Kidney (tissue), 14 donors: ENCODE measurements around the gene ERC2. TPM values are rescaled to one million over a fixed set of nuclear protein-coding genes. Genes with fewer than 3 reads are reported as not detected.

Experiments
- DNase-seq, 5 donors: peaks; one replicate each; pipeline ENCODE4 v3.0.0-alpha.2; 2013 to 2020
- FAIRE-seq: peaks from 2 replicates; lab custom pipeline; 2012; peaks lifted over from hg19 to GRCh38; lab: Jason Lieb, UNC
- H3K27ac ChIP-seq, 2 donors: one replicate each; pipeline ENCODE4 v1.7.0; 2013; ENCODE audit warnings: low read depth in 2 of 2, low read length in 2 of 2, inconsistent platforms in 1 of 2
- H3K27me3 ChIP-seq: one replicate; pipeline ENCODE4 v1.7.1; 2013; ENCODE audit warnings: low read length, inconsistent platforms; ENCODE audit not compliant: control insufficient read depth, insufficient read depth
- H3K36me3 ChIP-seq, 3 donors: one replicate each; pipeline versions ENCODE4 v1.7.0 to v1.7.1; 2013; ENCODE audit warnings: low read length in 3 of 3, control low read depth in 1 of 3, inconsistent platforms in 1 of 3; ENCODE audit not compliant: insufficient read depth in 3 of 3, control insufficient read depth in 2 of 3
- H3K4me1 ChIP-seq, 3 donors: one replicate each; pipeline versions ENCODE4 v1.7.0 to v1.7.1; 2013; ENCODE audit warnings: low read length in 3 of 3, inconsistent platforms in 1 of 3, low read depth in 1 of 3; ENCODE audit not compliant: control insufficient read depth in 2 of 3, insufficient read depth in 2 of 3
- H3K4me3 ChIP-seq, 3 donors: one replicate each; pipeline versions ENCODE4 v1.7.0 to v1.8.1; 2013; ENCODE audit warnings: low read length in 3 of 3, control low read depth in 1 of 3, inconsistent platforms in 1 of 3
- H3K9ac ChIP-seq, 3 donors: one replicate each; pipeline versions ENCODE4 v1.7.0 to v1.7.1; 2013; ENCODE audit warnings: low read length in 3 of 3, control low read depth in 1 of 3, inconsistent platforms in 1 of 3
- H3K9me3 ChIP-seq, 3 donors: one replicate each; pipeline versions ENCODE4 v1.7.0 to v1.7.1; 2013; ENCODE audit warnings: low read length in 3 of 3, control low read depth in 1 of 3, inconsistent platforms in 1 of 3; ENCODE audit not compliant: control insufficient read depth in 2 of 3, insufficient read depth in 1 of 3
- intact Hi-C: fragments of 100-400 bp; cut with DNase I; formaldehyde crosslinking; loops from one replicate; pipeline ENCODE4 v1.11.1; 2022
- polyA plus RNA-seq: library from polyadenylated mRNA; stranded (reverse); fragments of 350-450 nt; fragmentation: Illumina TruSeq; extraction: RNeasy Lipid Tissue Mini Kit (QIAGEN cat#74804); gene quantifications from one replicate; pipeline ENCODE4 v1.2.3, GENCODE V29; 2014; ENCODE audit warnings: low read depth, low replicate concordance; ENCODE audit not compliant: insufficient read depth
- total RNA-seq: library from RNA; stranded (reverse); fragmentation: NEBNext Ultra II Directional; extraction: Animal tissue kit (Norgen Biotek cat#: 25700); gene quantifications from one replicate; pipeline ENCODE4 v1.2.1, GENCODE V29; 2021
- TF ChIP-seq, protein P1 (sequence below): IDR thresholded peaks from 3 replicates; pipeline ENCODE4 v1.5.1; 2012; ENCODE audit warnings: mild to moderate bottlenecking, moderate library complexity, borderline replicate concordance; ENCODE audit not compliant: insufficient read depth; ENCODE audit errors: extremely low read depth
- donor health status: control.
- donor health status: control.
- donor health status: control.
- donor health status: control.
- donor health status: control.
- donor health status: DM: yes; HTN: yes; CAD: no.
- donor health status: Normal renal cell carcinoma (clear cell type).

The ERC2 gene
- total and polyA plus RNA-seq, 2 donors from 2014 or later: 0.92 to 3.8 TPM

DNA sequence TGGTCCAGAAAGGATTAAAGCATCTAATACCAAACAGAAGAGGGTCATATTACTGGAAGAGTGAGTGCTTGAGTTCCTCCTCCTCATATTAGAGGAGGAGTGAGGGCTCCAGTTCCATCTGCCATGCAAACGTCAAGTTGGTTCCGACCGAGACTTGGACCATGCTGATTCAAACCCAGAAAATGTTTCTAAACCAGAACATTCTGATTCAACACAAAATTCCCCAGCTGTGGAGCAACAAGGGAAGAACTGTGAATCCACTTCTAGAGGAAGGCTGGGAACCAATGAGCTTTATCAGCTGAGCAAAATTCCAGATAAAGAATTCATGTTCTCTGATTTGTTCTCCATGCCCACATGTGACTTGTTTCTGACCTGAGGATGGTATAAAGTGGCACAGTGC, 845.5 kb downstream of the ERC2 start:
- FAIRE-seq (no peak), DNase-seq (no peak)
- Histone ChIP-seq H3K4me1 (no peaks in the 10 kb centered on the region), H3K27ac (no peak overlapping the region), H3K4me3 (no peak overlapping the region), H3K9ac (no peak overlapping the region), H3K36me3 (no peaks in the 10 kb centered on the region), H3K9me3 (no peaks in the 10 kb centered on the region), H3K27me3 (no peaks in the 10 kb centered on the region)
- TF ChIP-seq, protein P1, sequence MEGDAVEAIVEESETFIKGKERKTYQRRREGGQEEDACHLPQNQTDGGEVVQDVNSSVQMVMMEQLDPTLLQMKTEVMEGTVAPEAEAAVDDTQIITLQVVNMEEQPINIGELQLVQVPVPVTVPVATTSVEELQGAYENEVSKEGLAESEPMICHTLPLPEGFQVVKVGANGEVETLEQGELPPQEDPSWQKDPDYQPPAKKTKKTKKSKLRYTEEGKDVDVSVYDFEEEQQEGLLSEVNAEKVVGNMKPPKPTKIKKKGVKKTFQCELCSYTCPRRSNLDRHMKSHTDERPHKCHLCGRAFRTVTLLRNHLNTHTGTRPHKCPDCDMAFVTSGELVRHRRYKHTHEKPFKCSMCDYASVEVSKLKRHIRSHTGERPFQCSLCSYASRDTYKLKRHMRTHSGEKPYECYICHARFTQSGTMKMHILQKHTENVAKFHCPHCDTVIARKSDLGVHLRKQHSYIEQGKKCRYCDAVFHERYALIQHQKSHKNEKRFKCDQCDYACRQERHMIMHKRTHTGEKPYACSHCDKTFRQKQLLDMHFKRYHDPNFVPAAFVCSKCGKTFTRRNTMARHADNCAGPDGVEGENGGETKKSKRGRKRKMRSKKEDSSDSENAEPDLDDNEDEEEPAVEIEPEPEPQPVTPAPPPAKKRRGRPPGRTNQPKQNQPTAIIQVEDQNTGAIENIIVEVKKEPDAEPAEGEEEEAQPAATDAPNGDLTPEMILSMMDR: no peak
- intact Hi-C loops: no loop called here

DNA sequence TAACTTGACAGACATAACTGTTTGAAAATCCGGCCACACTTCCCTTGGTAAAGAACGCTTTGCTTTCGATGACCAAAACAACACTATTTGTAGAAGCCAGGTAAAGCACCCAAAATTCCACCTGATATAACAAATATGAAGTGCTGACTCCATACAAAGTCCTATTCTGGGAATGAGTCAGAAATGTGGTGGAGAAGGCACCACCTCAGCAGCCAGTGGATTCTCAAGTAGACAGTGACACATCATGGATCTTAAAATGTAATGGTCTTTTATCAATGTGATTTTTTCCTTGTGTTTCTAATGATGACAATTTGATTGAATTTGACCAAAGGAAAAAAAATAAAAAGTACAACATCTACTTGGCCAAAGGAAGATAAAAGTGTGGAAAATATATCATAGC, 846.2 kb downstream of the ERC2 start:
- no peak for FAIRE-seq
- Histone ChIP-seq H3K9me3 (no peaks in the 10 kb centered on the region), H3K4me1 (no peaks in the 10 kb centered on the region), H3K27ac (no peak overlapping the region), H3K4me3 (no peak overlapping the region), H3K36me3 (no peaks in the 10 kb centered on the region), H3K9ac (no peak overlapping the region), H3K27me3 (no peaks in the 10 kb centered on the region)
- intact Hi-C loops: no loop called here
- DNase-seq: no peak
- TF ChIP-seq, protein P1: no peak

DNA sequence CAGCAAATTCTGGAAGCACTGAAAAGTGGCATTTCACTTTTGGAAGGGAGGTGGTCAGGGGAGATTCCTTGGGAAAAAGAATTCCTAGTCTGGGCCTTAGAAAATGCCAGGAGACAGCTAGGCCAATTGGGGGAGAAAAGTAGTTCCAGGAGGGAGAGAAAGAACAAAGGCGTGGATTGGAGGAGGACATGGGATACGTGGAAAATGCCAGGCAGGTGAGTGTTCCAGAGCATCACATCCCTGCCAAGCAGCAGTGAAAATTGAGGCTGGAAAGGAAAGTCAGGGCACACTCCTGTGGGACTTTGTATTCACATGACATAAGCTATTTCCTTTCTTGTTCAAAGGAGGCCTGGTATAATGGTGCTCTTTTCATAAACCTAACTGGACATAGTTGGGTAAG, 846.6 kb downstream of the ERC2 start:
- DNase-seq (no peak), FAIRE-seq (no peak)
- TF ChIP-seq, protein P1: no peak
- Histone ChIP-seq H3K9ac (no peak overlapping the region), H3K27me3 (no peaks in the 10 kb centered on the region), H3K36me3 (no peaks in the 10 kb centered on the region), H3K4me3 (no peak overlapping the region), H3K9me3 (no peaks in the 10 kb centered on the region), H3K27ac (no peak overlapping the region), H3K4me1 (no peaks in the 10 kb centered on the region)
- intact Hi-C loops: no loop called here

DNA sequence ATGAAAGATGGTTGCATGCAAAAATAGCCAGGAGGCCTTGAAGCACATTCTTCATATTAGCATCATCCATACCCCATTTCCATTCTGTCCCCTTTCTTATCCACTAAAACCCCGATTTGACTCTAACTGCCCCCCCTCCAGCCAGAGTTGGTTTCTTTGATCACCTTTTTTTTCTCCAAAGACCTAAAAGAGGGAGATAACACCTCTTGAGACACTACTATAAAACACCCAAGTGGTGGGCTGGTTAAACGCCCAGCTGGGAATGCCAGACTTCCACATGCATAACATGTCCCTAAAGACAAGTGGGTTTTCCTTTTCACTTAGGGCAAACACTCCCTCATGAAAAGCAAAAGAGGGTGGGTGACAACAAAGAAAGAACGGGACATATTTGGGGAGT, 847.2 kb downstream of the ERC2 start:
- Histone ChIP-seq H3K4me1 (no peaks in the 10 kb centered on the region), H3K27me3 (no peaks in the 10 kb centered on the region), H3K4me3 (no peak overlapping the region), H3K9ac (no peak overlapping the region), H3K9me3 (no peaks in the 10 kb centered on the region), H3K27ac (no peak overlapping the region), H3K36me3 (no peaks in the 10 kb centered on the region)
- intact Hi-C loops: no loop called here
- DNase-seq (no peak), FAIRE-seq (no peak)
- TF ChIP-seq, protein P1: no peak
